CD8-positive, alpha-beta memory T cell (primary cell): ENCODE measurements around the gene SMARCD3. TPM values are rescaled to one million over a fixed set of nuclear protein-coding genes. Genes with fewer than 3 reads are reported as not detected.

Source experiments
- CTCF ChIA-PET: fragments of 350-600 bp; sonication (Branson Sonifier 250); formaldehyde crosslinking; loops from one replicate; lab custom pipeline; 2021; ENCODE audit warnings: antibody characterized with exemption; lab: Charles Lee
- POLR2A ChIA-PET: fragments of 350-600 bp; sonication (Branson Sonifier 250); formaldehyde crosslinking; loops from one replicate; lab custom pipeline; 2021; ENCODE audit warnings: antibody characterized with exemption; lab: Charles Lee
- DNase-seq, 5 donors: peaks; one replicate each; pipeline versions ENCODE4 v3.0.0 to v3.0.0-alpha.2; 2020 to 2022; ENCODE audit warnings: mixed read lengths in 1 of 5
- H3K27ac ChIP-seq: one replicate; pipeline ENCODE4 v1.7.0; 2013; ENCODE audit warnings: low read depth, mild to moderate bottlenecking, low read length, moderate library complexity
- H3K27me3 ChIP-seq: 2 replicates; pipeline ENCODE4 v1.7.0; 2013; ENCODE audit warnings: low read length, mild to moderate bottlenecking; ENCODE audit not compliant: insufficient read depth, poor library complexity, severe bottlenecking
- H3K36me3 ChIP-seq: 2 replicates; pipeline ENCODE4 v1.7.0; 2013; ENCODE audit warnings: mild to moderate bottlenecking, low read length, moderate library complexity; ENCODE audit not compliant: insufficient read depth
- H3K4me1 ChIP-seq: 2 replicates; pipeline ENCODE4 v1.7.0; 2013; ENCODE audit warnings: mild to moderate bottlenecking, low read length, moderate library complexity; ENCODE audit not compliant: insufficient read depth
- H3K4me3 ChIP-seq: 2 replicates; pipeline ENCODE4 v1.7.0; 2013; ENCODE audit warnings: mild to moderate bottlenecking, low read length
- H3K9me3 ChIP-seq: 2 replicates; pipeline ENCODE4 v1.7.0; 2013; ENCODE audit warnings: mild to moderate bottlenecking, low read length
- H3K27ac Mint-ChIP-seq, 8 donors: one replicate each; pipeline ENCODE4 v1.8.0; 2020 to 2021; ENCODE audit warnings: mixed read lengths in 8 of 8, mild to moderate bottlenecking in 6 of 8, inconsistent platforms in 3 of 8, moderate library complexity in 3 of 8
- H3K27me3 Mint-ChIP-seq, 2 donors: one replicate each; pipeline ENCODE4 v1.8.0; 2020 to 2021; ENCODE audit warnings: mixed read lengths in 2 of 2, mild to moderate bottlenecking in 1 of 2, moderate library complexity in 1 of 2
- H3K36me3 Mint-ChIP-seq, 3 donors: one replicate each; pipeline ENCODE4 v1.8.0; 2020 to 2021; ENCODE audit warnings: mixed read lengths in 3 of 3, inconsistent platforms in 1 of 3, mild to moderate bottlenecking in 1 of 3
- H3K4me1 Mint-ChIP-seq, 3 donors: one replicate each; pipeline ENCODE4 v1.8.0; 2020 to 2021; ENCODE audit warnings: mixed read lengths in 3 of 3, inconsistent platforms in 1 of 3, mild to moderate bottlenecking in 1 of 3
- H3K4me3 Mint-ChIP-seq, 7 donors: one replicate each; pipeline ENCODE4 v1.8.0; 2020 to 2021; ENCODE audit warnings: mixed read lengths in 7 of 7, mild to moderate bottlenecking in 6 of 7, moderate library complexity in 4 of 7, inconsistent platforms in 2 of 7
- H3K9me3 Mint-ChIP-seq, 5 donors: one replicate each; pipeline ENCODE4 v1.8.0; 2020 to 2022; ENCODE audit warnings: mixed read lengths in 5 of 5, mild to moderate bottlenecking in 3 of 5, moderate library complexity in 2 of 5, inconsistent platforms in 1 of 5
- polyA plus RNA-seq: library from polyadenylated mRNA; unstranded; fragments of 300-500 nt; fragmentation: Illumina TruSeq; gene quantifications from one replicate; pipeline ENCODE4 v1.2.3, GENCODE V29; 2021
- total RNA-seq, 2 experiments: library from RNA; stranded (reverse); gene quantifications; one replicate each; pipeline ENCODE4 v1.2.3, GENCODE V29; 2021

The SMARCD3 gene
- total and polyA plus RNA-seq, 3 experiments from 2014 or later: 1.8 to 5.7 (median 2.1) TPM

DNA sequence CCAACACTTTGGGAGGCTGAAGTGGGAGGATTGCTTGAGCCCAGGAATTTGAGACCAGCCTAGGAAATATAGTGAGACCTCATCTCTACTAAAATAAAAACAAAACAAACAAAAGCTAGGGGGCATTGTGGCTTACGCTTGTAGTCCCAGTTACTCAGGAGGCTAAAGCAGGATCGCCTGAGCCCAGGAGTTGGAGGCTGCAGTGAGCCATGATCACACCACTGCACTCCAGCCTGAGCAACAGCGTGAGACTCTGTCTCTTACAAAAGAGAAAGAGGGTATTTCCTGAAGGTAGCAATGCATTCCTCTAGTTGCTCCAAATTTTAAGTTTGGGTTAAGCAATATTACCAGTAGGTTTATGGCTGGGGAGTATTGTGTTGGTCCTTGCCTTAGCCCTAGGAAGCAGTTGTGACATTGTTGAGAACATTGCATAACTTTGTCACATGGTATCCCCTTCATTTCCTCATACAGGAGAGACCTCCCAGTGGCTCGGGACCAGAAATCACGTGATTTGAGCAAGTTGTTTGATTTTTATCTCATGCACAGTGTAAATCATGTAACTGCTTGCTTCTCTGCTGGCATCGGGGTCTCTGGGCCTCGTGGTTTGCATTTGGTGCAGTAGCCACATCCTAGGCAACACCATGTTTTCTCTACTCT is 23.3 kb upstream of the SMARCD3 start:
- Histone ChIP-seq H3K4me3 (no peak overlapping the region), H3K27me3 (no peaks in the 10 kb centered on the region), H3K27ac (no peak overlapping the region), H3K36me3 (no peaks in the 10 kb centered on the region), H3K9me3 (no peaks in the 10 kb centered on the region), H3K4me1 (peaks cover 19% of the 10 kb centered on the region)
- peaks cover 0 to 1% (median 0%) of the 10 kb centered on the region in 3 donors for H3K36me3 Mint-ChIP-seq
- no peak overlapping the region for H3K4me3 Mint-ChIP-seq
- ChIA-PET CTCF (interaction anchor here (0.7 kb wide), 1 partner anchor 28 kb away, joined by 3 read pairs; no protein-coding TSS in a partner anchor), POLR2A (no interaction called here)
- H3K27ac Mint-ChIP-seq: peak overlapping the region; percentile 0 to 80 (median 42)
- peak in 2 of 5 donors; percentile 15 to 44 for DNase-seq
- no peaks in the 10 kb centered on the region for H3K9me3 Mint-ChIP-seq
- peaks cover 21 to 35% (median 31%) of the 10 kb centered on the region in 3 donors for H3K4me1 Mint-ChIP-seq
- peaks cover 0 to 4% of the 10 kb centered on the region in 2 donors for H3K27me3 Mint-ChIP-seq

DNA sequence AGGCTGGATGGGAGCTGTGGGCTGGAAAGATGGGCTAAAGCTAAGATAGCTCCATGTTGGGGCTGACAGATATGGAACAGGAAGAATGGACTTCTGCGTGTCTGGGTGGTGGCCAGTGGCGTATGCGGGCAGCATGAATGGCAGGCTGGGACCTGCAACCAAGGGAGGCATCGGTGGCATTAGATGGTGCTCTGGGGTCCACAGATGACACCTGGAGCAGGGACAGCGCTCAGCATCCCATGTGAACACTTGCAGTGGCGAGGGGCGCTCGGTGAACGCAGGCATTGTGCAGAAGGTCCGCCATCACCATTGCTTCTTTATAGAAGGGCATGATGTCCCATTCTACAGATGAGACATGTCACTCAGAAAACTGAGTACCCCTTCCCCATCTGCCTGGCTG is 21.0 kb upstream of the SMARCD3 start:
- Mint-ChIP-seq H3K4me1 (peaks cover 9 to 20% (median 17%) of the 10 kb centered on the region in 3 donors), H3K9me3 (no peaks in the 10 kb centered on the region), H3K4me3 (no peak overlapping the region), H3K27me3 (peaks cover 0 to 10% of the 10 kb centered on the region in 2 donors), H3K27ac (peak overlapping the region in 3 of 8 donors; percentile 27 to 65 (median 36)), H3K36me3 (peaks cover 0 to 1% (median 0%) of the 10 kb centered on the region in 3 donors)
- DNase-seq: no peak
- Histone ChIP-seq H3K4me3 (no peak overlapping the region), H3K27me3 (no peaks in the 10 kb centered on the region), H3K4me1 (peaks cover 11% of the 10 kb centered on the region), H3K36me3 (no peaks in the 10 kb centered on the region), H3K27ac (no peak overlapping the region), H3K9me3 (no peaks in the 10 kb centered on the region)
- POLR2A ChIA-PET: no interaction called here
- CTCF ChIA-PET: no interaction called here

DNA sequence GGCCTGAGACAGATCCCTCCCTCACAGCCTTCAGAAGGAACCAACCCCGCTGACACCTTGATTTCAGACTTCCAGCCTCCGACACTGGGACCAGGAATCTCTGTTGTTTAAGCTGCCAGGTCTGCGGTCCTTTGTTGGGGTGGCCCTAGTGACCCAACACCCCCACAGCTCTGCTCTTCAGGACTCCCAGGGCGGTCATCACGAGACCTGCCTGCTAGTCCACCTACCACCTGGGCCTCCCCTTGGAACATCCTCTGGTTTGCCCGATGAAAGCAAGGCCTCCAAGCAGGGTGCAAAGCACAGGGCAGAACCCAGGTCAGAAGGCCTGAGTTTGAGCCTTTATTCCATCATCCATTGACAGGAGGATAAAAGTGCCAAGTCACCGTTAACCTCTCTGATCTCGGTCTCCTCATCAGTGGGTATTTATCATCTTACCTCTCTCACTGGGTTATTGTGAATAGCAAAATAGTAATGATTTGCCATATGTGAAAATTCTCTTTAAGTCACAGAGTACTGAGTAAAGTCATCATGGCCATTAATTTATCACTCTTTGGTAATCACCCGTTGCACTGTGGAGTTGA is 16.9 kb upstream of the SMARCD3 start:
- no peaks in the 10 kb centered on the region for H3K9me3 ChIP-seq
- H3K36me3 ChIP-seq: no peaks in the 10 kb centered on the region
- no peak overlapping the region for H3K27ac ChIP-seq
- Mint-ChIP-seq H3K27me3 (peaks cover 6 to 13% of the 10 kb centered on the region in 2 donors), H3K27ac (no peak overlapping the region), H3K4me3 (no peak overlapping the region), H3K4me1 (no peaks in the 10 kb centered on the region), H3K9me3 (no peaks in the 10 kb centered on the region), H3K36me3 (peaks cover 0 to 1% (median 0%) of the 10 kb centered on the region in 3 donors)
- H3K4me3 ChIP-seq: no peak overlapping the region
- H3K27me3 ChIP-seq: peaks cover 8% of the 10 kb centered on the region
- CTCF ChIA-PET: interaction anchor here (1.4 kb wide), 1 partner anchor 18 kb away, joined by 3 read pairs; no protein-coding TSS in a partner anchor
- no peak for DNase-seq
- POLR2A ChIA-PET: no interaction called here
- no peaks in the 10 kb centered on the region for H3K4me1 ChIP-seq

DNA sequence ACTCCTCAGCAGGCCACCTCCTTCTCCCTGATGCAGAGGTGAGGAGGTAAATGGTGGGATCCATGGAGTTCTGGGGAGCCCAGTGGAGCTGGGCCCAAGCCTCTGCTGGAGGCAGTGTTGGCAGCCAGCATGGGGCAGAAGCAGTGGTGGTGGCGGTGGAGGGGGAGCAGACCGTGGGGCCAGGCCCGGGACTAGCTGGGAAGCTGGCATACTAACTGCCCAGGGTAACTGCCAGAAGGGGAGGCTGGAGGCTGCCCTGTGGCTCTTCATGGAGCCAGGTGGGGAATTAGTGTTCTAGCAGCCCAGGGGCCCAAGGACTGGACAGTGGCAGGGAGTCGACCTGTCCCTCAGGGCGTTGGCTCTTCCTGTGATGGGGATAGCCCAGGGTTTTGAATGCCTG is 16.1 kb upstream of the SMARCD3 start:
- CTCF ChIA-PET: no interaction called here

DNA sequence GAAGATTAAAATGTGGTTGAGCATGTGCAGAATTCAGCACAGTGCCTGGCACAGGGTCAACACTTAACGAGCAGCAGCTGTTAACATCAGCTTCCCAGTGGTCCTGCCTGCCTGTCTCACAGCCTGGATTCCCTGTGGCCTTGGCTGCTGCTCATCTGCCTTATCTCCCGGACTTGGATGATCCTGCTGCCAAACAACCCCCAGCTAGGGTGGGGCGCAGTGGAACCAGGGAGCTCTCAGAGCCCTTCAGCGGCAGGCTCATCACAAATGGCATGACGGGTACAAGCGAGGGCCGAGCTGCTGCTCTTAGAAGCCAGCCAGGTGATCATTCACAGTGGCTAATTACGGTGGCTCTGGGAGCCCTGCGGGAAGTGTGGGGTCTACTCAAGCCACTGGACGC is 13.0 kb upstream of the SMARCD3 start:
- Histone ChIP-seq H3K4me1 (no peaks in the 10 kb centered on the region), H3K27me3 (peaks cover 8% of the 10 kb centered on the region), H3K9me3 (no peaks in the 10 kb centered on the region), H3K27ac (no peak overlapping the region), H3K4me3 (no peak overlapping the region), H3K36me3 (no peaks in the 10 kb centered on the region)
- Mint-ChIP-seq H3K27ac (no peak overlapping the region), H3K27me3 (peaks cover 20 to 23% of the 10 kb centered on the region in 2 donors), H3K4me1 (no peaks in the 10 kb centered on the region), H3K9me3 (no peaks in the 10 kb centered on the region), H3K4me3 (no peak overlapping the region), H3K36me3 (peaks cover 0 to 8% (median 0%) of the 10 kb centered on the region in 3 donors)
- DNase-seq: no peak
- CTCF ChIA-PET: interaction anchor here (2.1 kb wide), 1 partner anchor 17 kb away, joined by 5 read pairs; no protein-coding TSS in a partner anchor
- POLR2A ChIA-PET: no interaction called here

More for the DNA sequence above, 16.1 kb upstream of the SMARCD3 start:
- no peak overlapping the region for H3K4me3 ChIP-seq
- Mint-ChIP-seq H3K27ac (no peak overlapping the region), H3K4me1 (no peaks in the 10 kb centered on the region), H3K27me3 (peaks cover 6 to 15% of the 10 kb centered on the region in 2 donors), H3K36me3 (peaks cover 0 to 1% (median 0%) of the 10 kb centered on the region in 3 donors), H3K4me3 (no peak overlapping the region), H3K9me3 (no peaks in the 10 kb centered on the region)
- peaks cover 8% of the 10 kb centered on the region for H3K27me3 ChIP-seq
- DNase-seq: no peak
- no peak overlapping the region for H3K27ac ChIP-seq
- POLR2A ChIA-PET: no interaction called here
- no peaks in the 10 kb centered on the region for H3K9me3 ChIP-seq
- H3K4me1 ChIP-seq: no peaks in the 10 kb centered on the region
- H3K36me3 ChIP-seq: no peaks in the 10 kb centered on the region

DNA sequence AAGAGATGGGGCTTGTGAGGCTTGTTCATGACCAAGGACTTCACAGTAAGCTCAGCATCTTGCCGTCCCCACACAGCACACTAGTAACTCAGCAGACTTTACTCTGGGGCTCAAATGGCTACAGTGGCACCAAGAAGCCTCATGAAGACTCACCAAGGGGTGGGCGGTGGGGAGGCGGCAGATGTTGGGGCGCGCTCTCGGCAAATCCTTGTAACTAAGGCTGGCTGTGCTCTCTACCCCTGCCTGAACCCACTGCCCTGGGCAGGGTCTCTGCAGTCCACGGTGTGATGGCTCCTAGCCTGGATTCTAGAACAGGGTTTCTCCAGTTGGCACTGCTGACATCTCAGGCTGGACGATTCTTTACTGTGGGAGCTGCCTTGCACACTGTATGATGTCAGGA is 12.4 kb upstream of the SMARCD3 start:
- no peaks in the 10 kb centered on the region for H3K9me3 ChIP-seq
- Mint-ChIP-seq H3K27me3 (peaks cover 19 to 26% of the 10 kb centered on the region in 2 donors), H3K27ac (no peak overlapping the region), H3K36me3 (peaks cover 0 to 8% (median 0%) of the 10 kb centered on the region in 3 donors), H3K4me1 (no peaks in the 10 kb centered on the region), H3K9me3 (no peaks in the 10 kb centered on the region), H3K4me3 (no peak overlapping the region)
- no peak overlapping the region for H3K4me3 ChIP-seq
- ChIA-PET CTCF (interaction anchor here (2.1 kb wide), 1 partner anchor 17 kb away, joined by 5 read pairs; no protein-coding TSS in a partner anchor), POLR2A (no interaction called here)
- no peak overlapping the region for H3K27ac ChIP-seq
- no peak for DNase-seq
- no peaks in the 10 kb centered on the region for H3K4me1 ChIP-seq
- no peaks in the 10 kb centered on the region for H3K36me3 ChIP-seq
- peaks cover 8% of the 10 kb centered on the region for H3K27me3 ChIP-seq

DNA sequence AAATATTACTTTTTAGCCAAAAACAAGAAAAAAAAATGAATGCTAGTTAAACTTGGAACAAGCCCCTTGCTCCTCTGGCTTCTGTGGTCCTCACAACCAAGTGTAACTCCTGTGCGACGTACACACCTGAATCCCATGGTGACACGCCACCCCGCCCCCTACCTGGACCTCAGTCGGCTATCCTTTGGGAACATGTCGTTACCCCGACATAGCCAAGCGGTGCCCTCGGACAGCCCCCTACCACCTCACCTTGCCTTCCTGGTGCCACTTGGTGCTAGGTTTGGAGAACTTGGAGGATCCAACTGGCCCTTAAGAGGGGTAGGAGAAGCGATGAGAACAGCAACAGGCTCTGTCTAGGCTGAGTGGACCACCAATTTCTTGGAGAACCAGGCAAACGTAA is 12.0 kb upstream of the SMARCD3 start:
- Mint-ChIP-seq H3K4me3 (no peak overlapping the region), H3K9me3 (no peaks in the 10 kb centered on the region), H3K27ac (peak overlapping the region in 1 of 8 donors; percentile 4), H3K4me1 (no peaks in the 10 kb centered on the region), H3K36me3 (peaks cover 0 to 8% (median 0%) of the 10 kb centered on the region in 3 donors), H3K27me3 (peaks cover 17 to 27% of the 10 kb centered on the region in 2 donors)
- no peaks in the 10 kb centered on the region for H3K9me3 ChIP-seq
- H3K4me1 ChIP-seq: no peaks in the 10 kb centered on the region
- ChIA-PET CTCF (interaction anchor here (2.1 kb wide), 1 partner anchor 16 kb away, joined by 5 read pairs; no protein-coding TSS in a partner anchor), POLR2A (no interaction called here)
- DNase-seq: no peak
- no peak overlapping the region for H3K27ac ChIP-seq
- no peak overlapping the region for H3K4me3 ChIP-seq
- H3K36me3 ChIP-seq: no peaks in the 10 kb centered on the region
- H3K27me3 ChIP-seq: peaks cover 8% of the 10 kb centered on the region

DNA sequence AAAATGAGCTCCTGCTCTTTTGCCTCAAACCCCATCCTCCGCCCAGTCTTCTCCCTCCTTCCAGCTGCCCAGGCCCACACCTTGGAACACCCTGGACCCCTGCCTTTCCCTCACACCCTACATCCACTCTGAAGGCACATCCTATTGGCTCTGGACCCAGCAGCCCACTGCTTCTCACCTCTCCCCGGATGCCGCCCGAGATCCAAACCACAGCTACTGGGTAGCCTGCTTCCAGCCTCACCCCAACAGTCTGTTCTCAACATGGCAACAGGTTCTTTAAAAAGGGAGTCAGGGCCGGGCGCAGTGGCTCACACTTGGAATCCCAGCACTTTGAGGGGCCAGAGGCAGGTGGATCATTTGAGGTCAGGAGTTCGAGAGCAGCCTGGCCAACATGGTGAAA is 9.5 kb upstream of the SMARCD3 start:
- no peak for DNase-seq
- Mint-ChIP-seq H3K9me3 (no peaks in the 10 kb centered on the region), H3K36me3 (peaks cover 0 to 8% (median 0%) of the 10 kb centered on the region in 3 donors), H3K27me3 (peaks cover 28 to 32% of the 10 kb centered on the region in 2 donors), H3K4me3 (no peak overlapping the region), H3K4me1 (no peaks in the 10 kb centered on the region), H3K27ac (peak overlapping the region in 1 of 8 donors; percentile 30)
- POLR2A ChIA-PET: no interaction called here
- Histone ChIP-seq H3K4me3 (no peak overlapping the region), H3K9me3 (no peaks in the 10 kb centered on the region), H3K27me3 (peaks cover 8% of the 10 kb centered on the region), H3K4me1 (no peaks in the 10 kb centered on the region), H3K27ac (no peak overlapping the region), H3K36me3 (no peaks in the 10 kb centered on the region)
- CTCF ChIA-PET: interaction anchor here (1.0 kb wide), 1 partner anchor 10 kb away, joined by 7 read pairs; the partner anchor contains the start of gene SMARCD3
